NCI-H82 treated with DMSO at 0.1 percent for 48 hours (cell line): ENCODE measurements around the gene TUBB1.
A peak's percentile ranks its signal among the peaks of the same experiment; 100 is the strongest.
"Not testable (repeated sequence)": the region's sequence is repeated elsewhere in the genome, so short reads cannot be mapped to it uniquely, and the experiment has no call there.

Experiments used
- DNase-seq: peaks from one replicate; lab custom pipeline; 2025; ENCODE audit not compliant: unreplicated experiment; lab: John Stamatoyannopoulos, UW

TUBB1 gene

GRCh38 chr20:59019217-59019616 is at the start of gene TUBB1:
Gene TUBB1, plus strand, starts transcription at chr20:59019429. Its CDS starts 94 bp downstream, at chr20:59019523.
- DNase-seq, result no peak

DNA sequence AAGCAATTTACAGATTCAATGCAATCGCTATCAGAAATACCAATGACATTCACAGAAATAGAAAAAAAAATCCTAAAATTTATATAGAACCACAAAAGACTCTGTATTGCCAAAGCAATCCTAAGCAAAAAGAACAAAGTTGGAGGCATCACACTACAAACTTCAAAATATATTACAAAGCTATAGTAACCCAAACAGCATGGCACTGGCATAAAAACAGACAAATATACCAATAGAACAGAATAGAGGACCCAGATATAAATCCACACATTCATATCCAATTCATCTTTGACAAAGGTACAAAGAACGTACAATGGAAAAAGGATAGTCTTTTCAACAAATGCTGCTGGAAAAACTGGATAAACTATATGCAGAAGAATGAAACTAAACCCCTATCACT is 49.8 kb upstream of the TUBB1 start:
- DNase-seq, result no peak

DNA sequence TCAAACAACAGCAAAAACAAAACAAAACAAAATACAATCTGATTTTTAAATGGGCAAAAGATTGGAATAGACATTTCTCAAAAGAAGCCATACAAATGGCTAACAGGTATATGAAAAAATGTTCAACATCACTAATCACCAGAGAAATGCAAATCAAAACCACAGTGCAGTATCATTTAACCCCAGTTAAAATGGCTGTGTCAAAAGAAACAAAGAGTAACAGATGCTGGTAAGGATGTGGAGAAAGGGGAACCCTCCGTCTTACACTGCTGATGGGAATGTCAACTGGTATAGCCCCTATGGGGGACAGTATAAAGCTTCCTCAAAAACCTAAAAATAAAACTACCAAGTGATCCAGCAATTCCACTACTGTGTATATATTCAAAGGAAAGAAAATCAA is 49.1 kb upstream of the TUBB1 start:
- no peak for DNase-seq

GRCh38 chr20:58971429-58971828 is 47.8 kb upstream of the TUBB1 start:
- no peak for DNase-seq

DNA sequence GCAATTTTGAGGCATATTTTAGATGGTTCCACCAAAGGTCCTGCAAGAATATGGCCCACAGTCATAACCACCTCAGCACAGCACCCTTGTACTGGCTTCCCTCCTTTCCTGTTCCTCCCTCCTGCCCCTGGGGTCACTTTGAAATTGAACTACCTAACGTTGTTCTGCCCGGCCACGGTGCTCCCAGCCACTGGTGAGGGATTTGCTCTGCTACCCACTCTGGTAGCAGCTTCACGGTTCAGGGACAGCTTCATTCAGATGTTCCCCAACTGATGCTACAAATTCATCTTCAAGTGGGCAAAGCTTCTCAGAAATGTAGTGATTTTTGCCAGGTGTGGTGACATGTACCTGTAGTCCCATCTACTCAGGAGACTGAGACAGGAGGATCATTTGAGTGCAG is 46.0 kb upstream of the TUBB1 start:
- DNase-seq, result no peak

DNA sequence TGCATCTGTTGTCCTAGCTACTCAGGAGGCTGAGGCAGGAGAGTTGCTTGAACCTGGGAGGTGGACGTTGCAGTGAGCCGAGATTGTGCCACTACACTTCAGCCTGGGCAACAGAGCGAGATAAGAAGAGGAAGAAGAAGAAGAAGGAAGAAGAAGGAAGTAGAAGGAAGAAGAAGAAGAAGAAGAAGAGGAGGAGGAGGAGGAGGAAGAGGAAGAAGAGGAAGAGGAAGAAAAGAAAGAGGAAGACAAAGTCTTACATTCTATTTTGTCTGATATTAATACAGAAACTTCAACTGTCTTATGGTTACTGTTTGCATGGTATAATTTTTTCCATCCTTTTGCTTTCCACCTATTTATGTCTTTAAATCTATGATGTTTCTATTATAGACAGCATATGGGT is 45.4 kb upstream of the TUBB1 start:
- DNase-seq, result no peak

- DNase-seq, result no peak
Measured at GRCh38 chr20:58975353-58975752, 43.9 kb upstream of the TUBB1 start.

DNA sequence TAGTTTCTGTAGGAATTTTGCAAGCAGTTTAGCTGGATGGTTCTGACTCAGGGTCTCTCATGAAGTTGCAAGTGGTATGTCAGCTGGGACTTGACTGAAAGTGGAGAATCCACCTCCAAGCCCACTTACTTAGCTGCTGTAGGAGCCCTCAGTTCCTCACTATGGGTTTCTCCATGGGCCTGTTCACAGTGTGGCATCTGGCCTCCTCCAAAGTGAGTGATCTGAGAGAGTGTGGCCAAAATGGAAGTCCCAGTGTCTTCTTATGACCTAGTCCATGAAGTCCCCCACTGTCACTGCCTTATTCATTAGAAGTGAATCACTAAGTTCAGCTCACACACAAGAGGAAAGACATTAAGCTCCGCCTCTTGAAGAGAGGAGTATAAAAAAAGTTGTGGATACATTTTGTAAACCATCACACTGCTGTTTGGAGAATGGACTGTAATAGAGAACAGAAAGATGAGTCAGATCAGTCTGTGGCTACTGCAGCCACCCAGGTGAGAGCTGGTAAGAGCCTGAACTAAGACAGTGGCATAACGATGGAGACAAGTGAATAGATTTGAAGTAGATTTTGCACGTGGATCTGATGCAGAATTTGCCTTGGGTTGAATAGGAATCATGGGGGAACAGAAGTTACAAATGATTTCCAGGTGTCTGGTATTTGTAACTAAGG is 43.0 kb upstream of the TUBB1 start:
- DNase-seq, result no peak

DNA sequence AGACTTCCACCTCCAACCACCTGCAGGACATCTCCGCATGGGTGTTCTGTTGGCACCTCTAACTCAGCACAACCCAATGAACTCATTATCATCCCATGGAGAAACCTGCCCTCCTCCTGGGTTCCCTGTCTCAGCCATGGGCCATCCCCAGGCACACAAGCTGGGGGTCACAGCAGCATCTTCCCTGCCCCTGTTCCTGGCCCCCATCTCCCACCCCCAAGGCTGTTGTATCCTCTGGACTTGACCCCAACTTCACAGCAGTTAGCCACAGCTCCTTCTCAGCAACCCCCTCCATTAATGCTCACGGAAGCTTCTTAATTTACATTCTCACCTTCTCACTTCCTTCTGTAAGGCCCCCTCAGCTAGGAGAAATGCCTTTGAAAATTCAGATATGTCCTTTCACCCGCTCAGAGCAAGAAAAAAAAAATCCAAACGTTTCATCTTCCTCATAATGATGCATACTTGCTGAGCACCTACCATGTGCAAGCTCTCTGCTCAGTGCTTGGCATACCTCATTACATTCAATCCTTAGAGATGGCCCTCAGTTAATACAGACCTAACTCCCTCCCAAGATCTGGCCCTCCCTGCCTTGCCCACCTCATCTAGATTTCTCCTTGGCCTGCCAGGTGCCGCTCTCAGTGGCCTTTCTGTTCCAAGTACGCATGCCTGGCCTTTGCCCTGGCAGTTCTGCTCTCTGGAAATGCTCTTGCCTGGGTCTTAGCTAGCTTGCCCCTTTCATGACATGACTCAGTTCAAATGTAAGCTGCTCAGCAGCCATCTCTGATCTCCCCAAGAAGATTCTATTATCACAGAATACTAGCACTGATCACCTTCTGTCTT is 40.7 kb upstream of the TUBB1 start:
- DNase-seq, result peak; percentile 75

DNA sequence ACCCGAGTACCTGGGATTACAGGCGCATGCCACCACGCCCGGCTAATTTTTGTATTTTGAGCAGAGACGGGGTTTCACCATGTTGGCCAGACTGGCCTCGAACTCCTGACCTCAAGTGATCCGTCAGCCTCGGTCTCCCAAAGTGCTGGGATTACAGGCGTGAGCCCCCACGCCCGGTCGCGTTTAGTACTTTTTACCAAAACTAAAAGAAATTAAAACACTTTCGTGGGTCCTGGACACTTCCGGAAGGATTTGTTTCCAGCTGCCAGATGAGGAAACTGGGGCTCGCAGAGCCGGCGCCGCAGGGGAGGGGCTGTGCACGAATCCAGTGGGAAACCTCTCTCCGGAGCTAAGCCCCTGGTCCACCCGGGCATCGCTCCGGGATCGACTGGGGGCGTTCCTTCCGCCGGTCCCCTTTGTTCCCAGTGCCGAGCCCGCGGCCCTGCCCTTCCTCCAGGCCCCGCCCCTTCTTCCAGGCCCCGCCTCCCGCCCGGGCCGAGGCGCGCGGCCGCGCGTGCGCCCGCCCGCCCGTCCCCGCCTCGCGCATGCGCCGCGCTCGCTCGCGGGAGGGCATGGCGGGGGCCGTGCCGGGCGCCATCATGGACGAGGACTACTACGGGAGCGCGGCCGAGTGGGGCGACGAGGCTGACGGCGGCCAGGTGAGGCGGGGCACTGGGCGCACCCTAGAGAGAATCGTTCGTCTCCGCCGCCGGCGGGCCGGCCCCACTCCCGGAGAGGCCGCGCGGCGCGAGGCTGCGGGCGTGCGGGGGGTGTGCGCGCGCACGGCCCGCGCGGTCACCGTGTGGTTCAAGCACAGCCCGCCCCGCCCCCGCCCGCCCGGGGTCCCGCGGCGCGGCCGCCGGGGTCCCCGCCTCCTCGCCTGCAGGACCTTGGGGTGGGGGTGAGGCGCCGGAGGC is 38.3 kb upstream of the TUBB1 start, which contains the start of gene NELFCD:
NELFCD (plus strand) TSS at position 546 of the 917 bp plus-strand sequence; CDS start at position 600, 54 bp downstream.
- peak; percentile 61 for DNase-seq

DNA sequence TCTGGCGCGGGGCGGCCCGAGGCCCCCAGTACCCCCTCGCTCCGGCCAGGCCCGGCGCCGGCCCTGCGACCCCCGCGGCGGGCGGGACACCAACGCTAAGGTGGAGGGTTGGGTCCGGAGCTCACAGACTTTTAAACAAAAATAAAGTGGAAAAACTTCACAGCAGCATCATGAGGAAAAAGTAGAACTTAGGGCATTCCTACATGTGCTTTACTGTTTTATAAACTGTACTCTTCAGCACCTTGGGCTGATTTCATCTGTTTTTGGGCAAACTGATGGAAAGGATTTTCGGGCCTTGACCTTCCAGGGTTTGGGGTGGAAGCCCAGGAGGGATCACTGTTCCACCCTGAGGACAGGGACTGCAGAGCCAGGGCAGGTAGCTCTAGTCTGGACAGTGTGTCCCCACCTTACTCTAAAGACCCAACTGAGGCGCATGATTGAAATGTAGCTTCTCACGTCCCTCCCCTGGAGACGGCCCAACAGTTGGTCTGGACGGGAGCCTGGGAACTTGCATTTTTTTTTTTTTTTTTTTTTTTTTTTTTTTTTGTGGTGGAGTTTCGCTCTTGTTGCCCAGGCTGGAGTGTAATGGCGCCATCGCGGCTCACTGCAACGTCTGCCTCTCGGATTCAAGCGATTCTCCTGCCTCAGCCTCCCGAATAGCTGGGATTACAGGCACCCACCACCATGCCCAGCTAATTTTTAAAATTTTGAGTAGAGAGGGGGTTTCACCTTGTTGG is 37.4 kb upstream of the TUBB1 start:
- DNase-seq, result no peak

GRCh38 chr20:58982406-58983114 is 36.7 kb upstream of the TUBB1 start:
- no peak for DNase-seq

DNA sequence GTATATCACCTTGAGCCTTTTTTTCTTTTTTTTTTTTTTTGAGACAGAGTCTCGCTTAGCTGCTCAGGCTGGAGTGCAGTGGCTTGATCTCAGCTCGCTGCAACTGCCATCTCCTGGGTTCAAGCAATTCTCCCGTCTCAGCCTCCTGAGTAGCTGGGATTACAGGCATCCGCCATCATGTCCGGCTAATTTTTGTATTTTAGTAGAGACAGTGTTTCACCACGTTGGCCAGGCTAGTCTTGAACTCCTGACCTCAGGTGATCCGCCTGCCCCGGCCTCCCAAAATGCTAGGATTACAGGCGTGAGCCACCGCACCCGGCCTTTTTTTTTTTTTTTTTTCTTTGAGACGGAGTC is 36.1 kb upstream of the TUBB1 start:
- DNase-seq, result not testable (repeated sequence)

GRCh38 chr20:58984691-58985090 is 34.5 kb upstream of the TUBB1 start:
- no peak for DNase-seq

- no peak for DNase-seq
Measured at GRCh38 chr20:58985656-58986055, 33.6 kb upstream of the TUBB1 start.

- no peak for DNase-seq
Measured at GRCh38 chr20:58986286-58986967, 32.8 kb upstream of the TUBB1 start.

DNA sequence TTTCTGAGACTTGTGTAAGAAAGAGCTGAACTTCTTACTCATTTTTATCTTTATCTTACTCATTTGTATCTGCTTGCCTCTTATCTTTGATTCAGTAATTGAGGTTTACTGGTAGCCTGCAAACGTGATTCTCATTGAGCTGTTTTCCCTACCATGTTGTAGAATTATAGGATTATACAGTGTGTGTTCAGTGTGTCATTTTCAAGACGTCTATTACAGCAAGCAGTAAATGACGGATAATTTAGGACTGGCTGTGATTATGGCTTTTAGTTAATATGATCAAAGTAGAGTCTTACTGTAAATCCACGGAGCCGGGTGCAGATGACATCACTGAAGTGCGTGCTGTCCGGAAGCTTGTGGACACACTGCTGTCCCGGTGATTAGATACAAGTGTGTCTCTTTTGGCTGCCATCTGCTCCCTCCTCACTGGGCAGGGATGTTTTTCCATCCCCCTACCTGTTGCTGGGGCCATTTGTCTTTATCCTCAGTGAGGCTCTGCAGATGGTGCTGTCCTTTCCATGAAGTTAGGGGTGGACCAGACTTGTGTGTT is 32.2 kb upstream of the TUBB1 start:
- peak; percentile 65 for DNase-seq

DNA sequence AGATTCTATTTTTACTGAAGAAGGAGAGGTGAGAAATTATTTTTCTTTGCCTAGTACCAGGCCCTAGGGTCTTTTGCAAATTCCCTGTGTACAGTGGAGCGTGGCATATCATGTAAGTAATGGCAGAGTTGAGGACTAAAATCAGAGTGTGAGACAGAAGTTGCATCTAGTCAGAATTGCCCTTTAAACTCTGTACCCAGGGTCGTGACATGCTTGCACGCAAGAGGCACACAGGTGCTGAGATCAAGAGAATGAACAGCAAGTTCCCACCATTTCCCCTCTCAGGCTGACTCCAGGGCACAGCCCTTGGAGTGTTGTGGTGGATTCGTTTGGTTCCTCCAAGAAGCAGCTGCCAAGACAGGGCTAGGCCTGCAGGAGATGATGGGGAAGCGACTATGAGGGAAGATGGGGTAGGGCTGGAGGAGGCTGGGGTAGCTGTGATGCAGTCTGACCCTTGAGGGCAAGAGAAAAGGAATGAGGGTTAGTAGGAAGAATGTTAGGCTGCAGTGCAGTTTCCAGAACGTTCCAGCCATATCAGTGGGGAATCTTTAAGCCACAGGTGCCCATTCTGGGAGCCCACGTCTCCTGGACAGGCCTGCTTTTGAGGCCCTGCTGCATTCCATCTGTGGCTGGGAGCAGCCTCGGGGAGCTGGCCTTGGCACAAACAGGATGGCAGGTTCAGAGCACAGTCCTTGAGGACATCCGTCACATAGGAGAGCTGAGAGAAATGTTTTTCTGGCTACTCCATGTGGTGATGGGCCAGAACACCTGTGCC is 31.3 kb upstream of the TUBB1 start:
- no peak for DNase-seq

- no peak for DNase-seq
Measured at GRCh38 chr20:58988565-58988882, 30.7 kb upstream of the TUBB1 start.
